ENCODE measurements around the gene CARD14.
"Not testable (repeated sequence)": the region's sequence is repeated elsewhere in the genome, so short reads cannot be mapped to it uniquely, and the experiment has no call there.

CARD14 gene

GRCh38 chr17:80227156-80227555, 57.3 kb downstream of the CARD14 start:
- no peak for DNase-seq (ENCODE audit: low spot score)

GRCh38 chr17:80227666-80228065, 57.8 kb downstream of the CARD14 start:
- DNase-seq (ENCODE audit: low spot score) = no peak

- no peak for DNase-seq (ENCODE audit: low spot score)
Observed at GRCh38 chr17:80228477-80228876, 58.6 kb downstream of the CARD14 start.

- no peak for DNase-seq (ENCODE audit: low spot score)
Observed at GRCh38 chr17:80229011-80229410, 59.2 kb downstream of the CARD14 start.

- DNase-seq (ENCODE audit: low spot score) = no peak
Observed at GRCh38 chr17:80232438-80232837, 62.6 kb downstream of the CARD14 start.

GRCh38 chr17:80233202-80233601, 63.4 kb downstream of the CARD14 start:
- DNase-seq (ENCODE audit: low spot score) = no peak

DNA sequence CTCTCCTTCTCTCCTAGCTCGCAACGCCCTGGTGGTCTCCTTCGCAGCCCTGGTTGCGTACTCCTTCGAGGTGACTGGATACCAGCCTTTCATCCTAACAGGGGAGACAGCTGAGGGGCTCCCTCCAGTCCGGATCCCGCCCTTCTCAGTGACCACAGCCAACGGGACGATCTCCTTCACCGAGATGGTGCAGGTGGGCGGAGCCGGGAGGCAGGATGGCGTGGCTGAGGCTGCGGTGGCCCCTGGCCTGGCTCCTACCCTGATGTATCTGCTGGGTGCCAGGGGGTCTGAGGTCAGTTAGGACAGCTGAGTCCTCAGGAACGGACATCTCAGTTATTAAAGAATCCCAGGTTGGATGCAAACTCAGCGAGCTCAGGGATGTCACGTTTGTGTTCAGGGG, 67.1 kb downstream of the CARD14 start:
- no peak for DNase-seq (ENCODE audit: low spot score)

GRCh38 chr17:80237386-80237785, 67.6 kb downstream of the CARD14 start:
- DNase-seq (ENCODE audit: low spot score) = no peak

DNA sequence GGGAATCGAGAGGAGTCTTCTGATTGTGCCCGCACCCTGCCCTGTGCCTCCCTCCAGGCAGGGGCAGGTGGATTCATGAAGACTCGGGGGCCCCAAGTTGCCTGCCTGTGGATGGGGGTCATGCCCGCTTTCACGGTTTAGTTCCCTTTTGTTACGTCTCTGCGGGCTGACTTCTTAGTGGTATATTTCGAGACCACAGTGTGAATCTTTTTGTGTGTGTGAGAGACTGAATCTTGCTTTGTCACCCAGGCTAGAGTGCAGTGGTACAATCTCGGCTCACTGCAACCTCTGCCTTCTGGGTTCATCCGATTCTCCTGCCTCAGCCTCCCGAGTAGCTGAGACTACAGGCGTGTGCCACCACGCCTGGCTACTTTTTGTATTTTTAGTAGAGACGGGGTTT, 72.7 kb downstream of the CARD14 start:
- DNase-seq (ENCODE audit: low spot score) = no peak

DNA sequence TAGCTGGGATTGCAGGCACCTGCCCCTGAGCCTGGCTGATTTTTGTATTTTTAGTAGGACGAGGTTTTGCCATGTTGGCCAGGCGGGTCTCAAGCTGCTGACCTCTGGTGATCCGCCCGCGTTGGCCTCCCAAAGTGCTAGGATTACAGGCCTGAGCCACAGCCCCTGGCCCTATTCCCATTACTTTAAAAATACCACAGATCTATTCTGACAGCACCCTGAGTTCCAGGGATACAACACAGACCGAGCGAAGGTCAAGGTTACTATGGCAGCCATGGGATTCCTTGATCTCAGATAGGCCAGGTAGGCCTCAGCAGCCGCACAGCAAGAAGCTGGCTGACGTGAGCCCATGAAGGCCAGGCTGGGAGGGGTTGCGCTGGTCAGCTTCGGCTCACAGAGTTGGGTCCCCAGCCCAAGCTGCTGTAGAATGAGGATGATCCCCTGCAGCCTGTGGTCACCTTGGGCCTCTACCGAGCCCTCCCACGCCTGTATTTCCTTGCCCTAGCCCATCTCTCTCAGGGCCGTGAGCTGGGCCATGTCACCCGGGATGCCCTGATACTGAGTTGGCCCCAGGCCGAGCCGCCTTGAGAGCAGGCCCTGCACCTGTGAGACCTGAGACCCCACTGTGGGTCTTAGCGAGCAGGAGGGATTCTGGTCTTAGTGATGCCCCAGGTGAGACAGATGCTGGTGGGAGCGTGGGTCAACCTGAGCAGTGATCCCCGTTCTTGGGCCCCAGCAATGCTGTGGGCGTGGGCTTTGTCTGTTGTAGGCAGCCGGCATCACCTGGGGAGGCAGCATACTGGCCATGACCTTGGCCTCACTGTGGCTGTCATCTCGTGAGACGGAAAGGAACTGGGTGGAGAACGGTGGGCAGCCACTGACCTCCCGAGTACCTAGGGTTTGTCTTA, 74.0 kb downstream of the CARD14 start:
- DNase-seq (ENCODE audit: low spot score) = no peak

GRCh38 chr17:80244448-80244847, 74.6 kb downstream of the CARD14 start:
- DNase-seq (ENCODE audit: low spot score) = not testable (repeated sequence)

- DNase-seq (ENCODE audit: low spot score) = no peak
Observed at GRCh38 chr17:80244871-80245509, 75.2 kb downstream of the CARD14 start.

DNA sequence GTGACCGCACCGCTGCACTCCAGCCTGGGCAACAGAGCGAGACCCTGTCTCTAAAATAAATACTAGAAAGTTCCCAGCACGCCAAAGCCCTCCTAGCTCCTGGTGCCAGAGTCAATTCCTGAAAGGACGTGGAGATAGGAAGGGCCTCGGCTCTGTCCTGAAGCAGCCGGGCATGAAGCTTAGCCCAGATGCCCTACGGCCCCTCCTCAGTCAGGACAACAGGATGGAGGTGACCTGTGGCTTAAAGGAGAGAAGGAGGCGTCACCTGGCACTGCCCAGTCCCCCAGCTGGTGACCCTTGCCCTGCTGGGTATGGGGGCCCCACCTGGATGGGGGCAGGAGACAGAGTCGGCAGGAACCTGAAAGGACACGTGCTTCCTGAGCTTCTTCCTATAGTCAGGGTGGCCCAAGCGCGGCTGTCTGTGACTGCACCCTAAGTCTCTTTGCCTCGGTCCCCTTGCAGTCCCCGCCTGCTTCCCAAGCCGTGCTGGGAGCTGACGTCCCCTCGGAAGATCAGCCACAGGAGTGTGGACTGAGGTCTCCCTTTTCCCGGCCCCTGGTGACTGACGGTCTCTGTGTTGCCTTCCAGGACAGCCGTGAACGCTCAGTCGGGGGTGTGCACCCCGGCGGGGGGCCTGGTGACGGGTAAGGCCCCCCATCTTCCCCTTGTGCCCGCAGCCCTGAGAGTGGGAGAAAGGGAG, 75.9 kb downstream of the CARD14 start:
- DNase-seq (ENCODE audit: low spot score) = no peak

DNA sequence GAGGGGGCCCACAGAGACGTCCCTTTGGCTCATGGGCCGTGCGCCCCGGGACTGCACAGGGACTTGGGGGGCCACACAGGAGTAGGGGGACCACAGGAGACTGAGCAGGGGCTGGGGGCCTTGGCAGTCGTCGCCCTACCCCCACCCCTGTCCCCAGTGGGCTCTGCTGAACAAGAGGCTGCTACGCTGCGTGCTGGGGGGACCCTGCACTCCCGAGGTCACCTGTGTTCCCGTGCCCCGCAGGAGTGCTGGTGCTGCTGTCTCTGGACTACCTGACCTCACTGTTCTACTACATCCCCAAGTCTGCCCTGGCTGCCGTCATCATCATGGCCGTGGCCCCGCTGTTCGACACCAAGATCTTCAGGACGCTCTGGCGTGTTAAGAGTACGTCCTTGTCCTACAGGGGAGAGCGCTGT, 76.4 kb downstream of the CARD14 start:
- no peak for DNase-seq (ENCODE audit: low spot score)

DNA sequence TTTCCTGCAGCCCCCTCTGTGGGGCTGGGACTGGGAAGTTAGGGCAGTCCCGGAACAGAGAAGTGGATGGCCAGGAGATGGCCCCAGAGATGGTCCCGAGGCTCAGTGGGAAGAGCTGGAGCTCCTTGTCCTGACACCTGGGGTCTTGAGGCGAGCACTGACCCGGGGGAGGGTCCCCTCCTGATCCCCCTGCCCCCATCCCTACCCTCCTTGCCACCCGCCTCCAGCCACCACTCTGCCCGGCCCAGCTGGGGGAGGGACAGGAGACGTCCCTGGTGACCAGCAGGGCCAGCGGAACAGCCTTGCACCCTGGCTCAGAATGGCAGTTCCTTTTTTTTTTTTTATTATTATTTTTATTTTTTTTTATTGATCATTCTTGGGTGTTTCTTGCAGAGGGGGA, 76.9 kb downstream of the CARD14 start:
- no peak for DNase-seq (ENCODE audit: low spot score)

GRCh38 chr17:80247561-80247960, 77.7 kb downstream of the CARD14 start:
- no peak for DNase-seq (ENCODE audit: low spot score)

GRCh38 chr17:80248001-80248893, 78.4 kb downstream of the CARD14 start:
- no peak for DNase-seq (ENCODE audit: low spot score)

DNA sequence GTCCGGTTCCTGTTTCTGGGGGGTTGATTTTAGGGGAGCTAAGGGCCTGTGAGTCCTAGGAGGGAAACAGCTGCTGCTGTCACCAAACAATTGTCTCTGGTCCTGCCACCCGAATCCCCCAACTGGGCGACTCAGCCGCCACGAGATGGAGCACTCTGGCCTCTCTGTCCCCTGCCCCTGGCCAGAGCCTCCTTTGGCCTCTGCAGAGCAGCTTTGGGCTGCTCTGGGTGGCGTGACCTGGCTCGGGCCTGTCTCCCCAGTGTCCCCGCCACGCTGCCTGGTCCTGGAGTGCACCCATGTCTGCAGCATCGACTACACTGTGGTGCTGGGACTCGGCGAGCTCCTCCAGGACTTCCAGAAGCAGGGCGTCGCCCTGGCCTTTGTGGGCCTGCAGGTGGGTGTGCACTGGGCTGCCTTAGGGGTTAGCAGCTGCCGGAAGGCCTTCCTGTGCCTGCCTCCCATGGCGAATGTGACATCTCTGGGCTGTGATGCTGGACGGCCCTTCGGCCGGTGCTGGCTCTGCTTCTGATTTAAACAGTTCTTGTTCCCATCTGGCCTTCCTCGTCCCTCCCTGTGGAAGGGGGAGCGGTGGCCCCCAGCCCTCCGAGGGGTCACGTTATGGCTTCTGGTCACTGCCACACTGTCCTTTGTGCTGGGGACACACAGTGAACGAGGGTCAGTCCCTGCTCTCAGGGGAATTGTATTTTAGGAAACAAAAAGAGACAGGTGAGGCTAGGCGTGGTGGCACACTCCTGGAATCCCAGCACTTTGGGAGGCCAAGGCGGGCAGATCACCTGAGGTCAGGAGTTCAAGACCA, 79.3 kb downstream of the CARD14 start:
- no peak for DNase-seq (ENCODE audit: low spot score)

DNA sequence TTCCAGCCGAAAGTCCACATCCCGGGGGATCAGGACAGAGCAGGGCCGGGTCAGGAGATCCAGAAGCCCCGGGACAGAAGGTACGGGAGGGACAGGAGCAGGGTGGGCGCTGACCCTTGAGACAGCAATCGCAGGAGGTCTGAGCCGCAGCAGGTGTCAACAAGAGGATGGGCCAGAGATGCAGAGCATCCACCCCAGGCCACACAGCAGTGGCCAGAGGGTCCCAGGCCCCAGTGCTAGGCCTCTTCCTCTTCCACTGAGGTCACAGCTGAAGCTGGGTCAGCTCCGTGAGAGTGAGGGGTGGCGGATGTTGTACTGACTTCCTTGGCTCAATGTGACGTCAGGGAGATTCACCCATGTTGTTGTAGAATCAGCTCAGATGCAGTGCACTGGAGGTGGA, 82.1 kb downstream of the CARD14 start:
- no peak for DNase-seq (ENCODE audit: low spot score)

DNA sequence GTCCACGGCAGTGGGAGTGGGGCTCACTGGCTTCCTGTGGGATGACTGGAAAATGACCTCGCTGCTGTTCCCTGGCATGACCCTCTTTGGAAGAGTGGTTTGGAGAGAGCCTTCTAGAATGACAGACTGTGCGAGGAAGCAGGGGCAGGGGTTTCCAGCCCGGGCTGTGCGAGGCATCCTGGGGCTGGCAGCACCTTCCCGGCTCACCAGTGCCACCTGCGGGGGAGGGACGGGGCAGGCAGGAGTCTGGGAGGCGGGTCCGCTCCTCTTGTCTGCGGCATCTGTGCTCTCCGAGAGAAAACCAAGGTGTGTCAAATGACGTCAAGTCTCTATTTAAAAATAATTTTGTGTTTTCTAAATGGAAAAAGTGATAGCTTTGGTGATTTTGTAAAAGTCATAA, 83.0 kb downstream of the CARD14 start:
- DNase-seq (ENCODE audit: low spot score) = no peak

Data from left forelimb (tissue), 1 donor.